ENCODE measurements around the gene OSBPL3.

DNA sequence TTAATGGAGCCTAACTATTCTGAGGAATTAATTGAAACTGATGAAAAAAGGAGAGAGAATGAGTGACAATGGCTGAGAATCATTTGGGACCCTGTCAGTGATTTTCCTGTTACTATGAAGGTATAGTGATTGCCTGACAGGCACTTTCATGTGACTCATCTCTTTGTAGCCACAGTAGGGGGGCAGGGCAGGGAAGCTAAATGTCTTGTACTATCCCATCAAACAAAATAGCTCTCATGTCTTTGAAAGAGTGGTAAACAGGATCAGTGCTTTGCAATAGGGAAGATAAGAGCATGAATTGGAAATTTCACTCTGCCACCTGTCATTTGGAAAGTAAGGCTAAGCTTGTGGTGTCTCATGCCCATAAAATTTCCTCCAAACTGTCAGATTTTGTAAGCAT is 128.2 kb downstream of the OSBPL3 start:
- TF ChIP-seq, protein P1, sequence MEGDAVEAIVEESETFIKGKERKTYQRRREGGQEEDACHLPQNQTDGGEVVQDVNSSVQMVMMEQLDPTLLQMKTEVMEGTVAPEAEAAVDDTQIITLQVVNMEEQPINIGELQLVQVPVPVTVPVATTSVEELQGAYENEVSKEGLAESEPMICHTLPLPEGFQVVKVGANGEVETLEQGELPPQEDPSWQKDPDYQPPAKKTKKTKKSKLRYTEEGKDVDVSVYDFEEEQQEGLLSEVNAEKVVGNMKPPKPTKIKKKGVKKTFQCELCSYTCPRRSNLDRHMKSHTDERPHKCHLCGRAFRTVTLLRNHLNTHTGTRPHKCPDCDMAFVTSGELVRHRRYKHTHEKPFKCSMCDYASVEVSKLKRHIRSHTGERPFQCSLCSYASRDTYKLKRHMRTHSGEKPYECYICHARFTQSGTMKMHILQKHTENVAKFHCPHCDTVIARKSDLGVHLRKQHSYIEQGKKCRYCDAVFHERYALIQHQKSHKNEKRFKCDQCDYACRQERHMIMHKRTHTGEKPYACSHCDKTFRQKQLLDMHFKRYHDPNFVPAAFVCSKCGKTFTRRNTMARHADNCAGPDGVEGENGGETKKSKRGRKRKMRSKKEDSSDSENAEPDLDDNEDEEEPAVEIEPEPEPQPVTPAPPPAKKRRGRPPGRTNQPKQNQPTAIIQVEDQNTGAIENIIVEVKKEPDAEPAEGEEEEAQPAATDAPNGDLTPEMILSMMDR (IDR thresholded peaks at IDR 0.05; ENCODE audit: low read length) = no peak
- TF ChIP-seq EZH2 (optimal IDR thresholded peaks at IDR 0.05; ENCODE audit: low read depth, low read length) = no peak

Data from MM.1S (cell line).